ENCODE results near the gene PET100. TPM values are rescaled to one million over a fixed set of nuclear protein-coding genes. Genes with fewer than 3 reads are reported as not detected.

PET100 gene
- polyA plus RNA-seq, 1 donor from 2014 or later = 105 TPM

DNA sequence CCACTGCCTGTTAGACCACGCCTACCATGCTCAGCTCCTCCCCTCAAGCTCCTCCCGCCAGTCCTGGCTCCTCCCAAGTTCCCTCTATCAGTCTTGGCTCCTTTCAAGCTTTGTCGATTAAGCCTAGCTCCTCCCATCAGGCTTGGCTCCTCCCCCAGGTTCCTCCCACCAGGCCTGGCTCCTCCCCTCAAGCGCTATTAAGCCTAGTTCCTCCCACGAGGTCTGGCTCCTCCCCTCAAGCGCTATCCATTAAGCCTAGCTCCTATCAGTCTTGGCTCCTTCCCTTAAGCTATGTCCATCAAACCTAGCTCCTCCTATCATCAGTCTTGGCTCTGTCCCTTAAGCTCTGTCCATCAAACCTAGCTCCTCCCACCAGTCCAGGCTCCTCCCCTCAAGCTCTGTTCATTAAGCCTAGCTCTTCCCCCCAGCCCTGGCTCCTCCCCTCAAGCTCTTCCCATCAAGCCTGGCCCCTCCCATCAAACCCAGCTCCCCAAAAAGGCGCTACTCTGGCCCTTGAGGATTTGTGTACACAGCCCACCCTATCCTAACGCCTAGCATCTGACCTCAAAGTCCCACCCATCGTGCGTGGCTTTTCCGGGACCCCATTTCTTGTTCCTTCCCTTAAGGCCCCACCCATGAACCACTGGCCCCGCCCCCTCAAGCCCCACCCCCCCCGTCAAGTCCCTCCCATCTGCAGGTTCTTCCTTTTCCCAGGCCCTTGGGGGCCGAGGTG is 23.9 kb upstream of the PET100 start:
- TF ChIP-seq TAF1 (IDR thresholded peaks at IDR 0.05; ENCODE audit: low read depth) = no peak
- no peak for TF ChIP-seq MXI1 (conservative IDR thresholded peaks at IDR 0.05; ENCODE audit: poor library complexity, severe bottlenecking)
- TF ChIP-seq, protein P1, sequence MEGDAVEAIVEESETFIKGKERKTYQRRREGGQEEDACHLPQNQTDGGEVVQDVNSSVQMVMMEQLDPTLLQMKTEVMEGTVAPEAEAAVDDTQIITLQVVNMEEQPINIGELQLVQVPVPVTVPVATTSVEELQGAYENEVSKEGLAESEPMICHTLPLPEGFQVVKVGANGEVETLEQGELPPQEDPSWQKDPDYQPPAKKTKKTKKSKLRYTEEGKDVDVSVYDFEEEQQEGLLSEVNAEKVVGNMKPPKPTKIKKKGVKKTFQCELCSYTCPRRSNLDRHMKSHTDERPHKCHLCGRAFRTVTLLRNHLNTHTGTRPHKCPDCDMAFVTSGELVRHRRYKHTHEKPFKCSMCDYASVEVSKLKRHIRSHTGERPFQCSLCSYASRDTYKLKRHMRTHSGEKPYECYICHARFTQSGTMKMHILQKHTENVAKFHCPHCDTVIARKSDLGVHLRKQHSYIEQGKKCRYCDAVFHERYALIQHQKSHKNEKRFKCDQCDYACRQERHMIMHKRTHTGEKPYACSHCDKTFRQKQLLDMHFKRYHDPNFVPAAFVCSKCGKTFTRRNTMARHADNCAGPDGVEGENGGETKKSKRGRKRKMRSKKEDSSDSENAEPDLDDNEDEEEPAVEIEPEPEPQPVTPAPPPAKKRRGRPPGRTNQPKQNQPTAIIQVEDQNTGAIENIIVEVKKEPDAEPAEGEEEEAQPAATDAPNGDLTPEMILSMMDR (IDR thresholded peaks at IDR 0.05; ENCODE audit: poor library complexity, severe bottlenecking) = no peak
- no peak for TF ChIP-seq EP300 (conservative IDR thresholded peaks at IDR 0.05; ENCODE audit: poor library complexity, severe bottlenecking)
- TF ChIP-seq SMC3 (conservative IDR thresholded peaks at IDR 0.05; ENCODE audit: poor library complexity) = no peak
- TF ChIP-seq, protein P2, sequence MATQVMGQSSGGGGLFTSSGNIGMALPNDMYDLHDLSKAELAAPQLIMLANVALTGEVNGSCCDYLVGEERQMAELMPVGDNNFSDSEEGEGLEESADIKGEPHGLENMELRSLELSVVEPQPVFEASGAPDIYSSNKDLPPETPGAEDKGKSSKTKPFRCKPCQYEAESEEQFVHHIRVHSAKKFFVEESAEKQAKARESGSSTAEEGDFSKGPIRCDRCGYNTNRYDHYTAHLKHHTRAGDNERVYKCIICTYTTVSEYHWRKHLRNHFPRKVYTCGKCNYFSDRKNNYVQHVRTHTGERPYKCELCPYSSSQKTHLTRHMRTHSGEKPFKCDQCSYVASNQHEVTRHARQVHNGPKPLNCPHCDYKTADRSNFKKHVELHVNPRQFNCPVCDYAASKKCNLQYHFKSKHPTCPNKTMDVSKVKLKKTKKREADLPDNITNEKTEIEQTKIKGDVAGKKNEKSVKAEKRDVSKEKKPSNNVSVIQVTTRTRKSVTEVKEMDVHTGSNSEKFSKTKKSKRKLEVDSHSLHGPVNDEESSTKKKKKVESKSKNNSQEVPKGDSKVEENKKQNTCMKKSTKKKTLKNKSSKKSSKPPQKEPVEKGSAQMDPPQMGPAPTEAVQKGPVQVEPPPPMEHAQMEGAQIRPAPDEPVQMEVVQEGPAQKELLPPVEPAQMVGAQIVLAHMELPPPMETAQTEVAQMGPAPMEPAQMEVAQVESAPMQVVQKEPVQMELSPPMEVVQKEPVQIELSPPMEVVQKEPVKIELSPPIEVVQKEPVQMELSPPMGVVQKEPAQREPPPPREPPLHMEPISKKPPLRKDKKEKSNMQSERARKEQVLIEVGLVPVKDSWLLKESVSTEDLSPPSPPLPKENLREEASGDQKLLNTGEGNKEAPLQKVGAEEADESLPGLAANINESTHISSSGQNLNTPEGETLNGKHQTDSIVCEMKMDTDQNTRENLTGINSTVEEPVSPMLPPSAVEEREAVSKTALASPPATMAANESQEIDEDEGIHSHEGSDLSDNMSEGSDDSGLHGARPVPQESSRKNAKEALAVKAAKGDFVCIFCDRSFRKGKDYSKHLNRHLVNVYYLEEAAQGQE (IDR thresholded peaks at IDR 0.05; ENCODE audit: borderline replicate concordance) = no peak
- no peak for TF ChIP-seq EZH2 (IDR thresholded peaks at IDR 0.05; ENCODE audit: borderline replicate concordance, insufficient read depth, low read length, poor library complexity, severe bottlenecking)
- no peak for TF ChIP-seq POLR2AphosphoS5 (IDR thresholded peaks at IDR 0.05)
- TF ChIP-seq RAD21 (conservative IDR thresholded peaks at IDR 0.05) = no peak
- no peaks in the 10 kb centered on the region for H3F3A ChIP-seq (ENCODE audit: insufficient read depth, low read length, poor library complexity, severe bottlenecking)
- no peaks in the 10 kb centered on the region for H4K20me1 ChIP-seq (ENCODE audit: insufficient read depth)
- no peak overlapping the region for H2AFZ ChIP-seq (ENCODE audit: low read depth, low read length)
- H3K79me2 ChIP-seq (replicated peaks; ENCODE audit: insufficient read depth, low read length) = peaks cover 7% of the 10 kb centered on the region
- no peaks in the 10 kb centered on the region for H3K27me3 ChIP-seq (ENCODE audit: insufficient read depth, low read depth, low read length)
- H3K4me2 ChIP-seq (ENCODE audit: low read length) = no peak overlapping the region
- no peaks in the 10 kb centered on the region for H3K9me3 ChIP-seq (ENCODE audit: low read length)
- H3K27ac ChIP-seq (ENCODE audit: low read length) = no peak overlapping the region
- no peak overlapping the region for H3K9ac ChIP-seq (ENCODE audit: low read length)
- no peaks in the 10 kb centered on the region for H3K36me3 ChIP-seq (ENCODE audit: insufficient read depth, low read length)
- H3K4me3 ChIP-seq (ENCODE audit: low read length) = no peak overlapping the region
- H3K9me2 ChIP-seq (ENCODE audit: insufficient read depth, low read length) = no peaks in the 10 kb centered on the region

DNA sequence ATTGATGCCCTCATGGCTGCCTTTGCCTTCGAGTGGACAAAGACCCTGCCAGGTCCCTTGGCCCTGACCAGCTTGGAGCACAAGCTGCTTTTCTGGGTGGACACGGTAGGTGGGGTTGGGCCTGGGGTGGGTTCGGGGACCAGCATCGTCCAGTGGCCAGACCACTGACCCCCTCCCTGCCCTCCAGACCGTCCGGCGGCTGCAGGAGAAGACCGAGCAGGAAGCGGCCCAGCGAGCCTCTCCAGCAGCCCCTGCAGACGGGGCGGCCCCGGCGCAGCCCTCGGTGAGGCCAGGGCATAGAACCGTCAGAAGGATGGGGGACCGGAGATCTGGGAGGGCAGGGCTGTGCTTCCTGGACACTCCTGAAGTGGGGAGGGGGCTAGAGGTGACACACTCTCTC is 23.3 kb upstream of the PET100 start:
- no peaks in the 10 kb centered on the region for H3K27me3 ChIP-seq (ENCODE audit: insufficient read depth, low read depth, low read length)
- no peaks in the 10 kb centered on the region for H4K20me1 ChIP-seq (ENCODE audit: insufficient read depth)
- H3K4me2 ChIP-seq (ENCODE audit: low read length) = no peak overlapping the region
- H3K9me3 ChIP-seq (ENCODE audit: low read length) = no peaks in the 10 kb centered on the region
- H3K36me3 ChIP-seq (ENCODE audit: insufficient read depth, low read length) = no peaks in the 10 kb centered on the region
- no peak overlapping the region for H2AFZ ChIP-seq (ENCODE audit: low read depth, low read length)
- TF ChIP-seq, protein P1 (IDR thresholded peaks at IDR 0.05; ENCODE audit: poor library complexity, severe bottlenecking) = no peak
- TF ChIP-seq MXI1 (conservative IDR thresholded peaks at IDR 0.05; ENCODE audit: poor library complexity, severe bottlenecking) (no peak), SMC3 (conservative IDR thresholded peaks at IDR 0.05; ENCODE audit: poor library complexity) (no peak), RAD21 (conservative IDR thresholded peaks at IDR 0.05) (no peak), POLR2AphosphoS5 (IDR thresholded peaks at IDR 0.05) (no peak)
- TF ChIP-seq, protein P2 (IDR thresholded peaks at IDR 0.05; ENCODE audit: borderline replicate concordance) = no peak
- no peak overlapping the region for H3K9ac ChIP-seq (ENCODE audit: low read length)
- H3K79me2 ChIP-seq (replicated peaks; ENCODE audit: insufficient read depth, low read length) = peaks cover 7% of the 10 kb centered on the region
- no peak overlapping the region for H3K27ac ChIP-seq (ENCODE audit: low read length)
- no peak overlapping the region for H3K4me3 ChIP-seq (ENCODE audit: low read length)
- no peaks in the 10 kb centered on the region for H3K9me2 ChIP-seq (ENCODE audit: insufficient read depth, low read length)
- no peaks in the 10 kb centered on the region for H3F3A ChIP-seq (ENCODE audit: insufficient read depth, low read length, poor library complexity, severe bottlenecking)

Measured in neural cell (in vitro differentiated cells).